PC-3 (cell line): ENCODE measurements around the gene CACNA1D. TPM values are rescaled to one million over a fixed set of nuclear protein-coding genes. Genes with fewer than 3 reads are reported as not detected.

Experiments
- ATAC-seq: fragments of 200-7000 bp; cut with Tn5 transposase; 2 replicates; pipeline ENCODE4 v1.9.1; 2020; ENCODE audit warnings: mild to moderate bottlenecking, moderate library complexity
- BruUV-seq: library from RNA; stranded (reverse); fragments of 400-500 nt; replicated peaks from 2 replicates; lab custom pipeline; 2021; lab: Mats Ljungman, UMichigan
- CTCF ChIA-PET: fragments of 300-600 bp; sonication (Branson Sonifier 250); formaldehyde crosslinking; loops from one replicate; lab custom pipeline; 2022; ENCODE audit warnings: antibody characterized with exemption; lab: Charles Lee
- POLR2A ChIA-PET: fragments of 300-600 bp; sonication (Branson Sonifier 250); formaldehyde crosslinking; loops from one replicate; lab custom pipeline; 2022; ENCODE audit warnings: antibody characterized with exemption; ENCODE audit not compliant: unreplicated experiment; lab: Charles Lee
- DNase-seq: peaks from one replicate; pipeline ENCODE4 v3.0.0-alpha.2; 2015
- H2AFZ ChIP-seq: fragments of 300-600 bp; sonication (generic); 2 replicates; pipeline ENCODE4 v1.6.0; 2016; ENCODE audit warnings: antibody characterized with exemption, low read length
- H3F3A ChIP-seq: fragments of 300-600 bp; sonication (generic); one replicate; pipeline ENCODE4 v1.6.0; 2017; ENCODE audit warnings: antibody characterized with exemption, low read length, control low read depth, mild to moderate bottlenecking; ENCODE audit not compliant: unreplicated experiment
- H3K27ac ChIP-seq: fragments of 300-600 bp; sonication (generic); 2 replicates; pipeline ENCODE4 v1.5.1; 2016; ENCODE audit warnings: mild to moderate bottlenecking, low read length
- H3K27me3 ChIP-seq: fragments of 300-600 bp; sonication (generic); 2 replicates; pipeline ENCODE4 v1.6.1; 2016; ENCODE audit warnings: low read length, mixed read lengths
- H3K36me3 ChIP-seq: fragments of 300-600 bp; sonication (generic); 2 replicates; pipeline ENCODE4 v1.6.1; 2016; ENCODE audit warnings: low read depth, mixed run types, low read length, mixed read lengths
- H3K4me1 ChIP-seq: fragments of 300-600 bp; sonication (generic); 2 replicates; pipeline ENCODE4 v1.5.1; 2016; ENCODE audit warnings: low read length; ENCODE audit not compliant: insufficient read depth
- H3K4me2 ChIP-seq: fragments of 300-600 bp; sonication (generic); 2 replicates; pipeline ENCODE4 v1.6.0; 2016; ENCODE audit warnings: low read length
- H3K4me3 ChIP-seq: fragments of 300-600 bp; sonication (generic); 2 replicates; pipeline ENCODE4 v1.5.1; 2016; ENCODE audit warnings: mild to moderate bottlenecking, low read length, mixed read lengths
- H3K79me2 ChIP-seq: fragments of 300-600 bp; sonication (generic); 2 replicates; pipeline ENCODE4 v1.6.1; 2017; ENCODE audit warnings: low read length, mixed read lengths
- H3K9ac ChIP-seq: fragments of 300-600 bp; sonication (generic); 2 replicates; pipeline ENCODE4 v1.6.0; 2016; ENCODE audit warnings: mild to moderate bottlenecking, low read length
- H3K9me2 ChIP-seq: fragments of 300-600 bp; sonication (generic); replicated peaks from 2 replicates; pipeline ENCODE4 v1.6.1; 2016; ENCODE audit warnings: mixed run types, low read length, mixed read lengths
- H3K9me3 ChIP-seq: fragments of 300-600 bp; sonication (generic); 2 replicates; pipeline ENCODE4 v1.6.1; 2016; ENCODE audit warnings: low read length, mixed read lengths
- H4K20me1 ChIP-seq: fragments of 300-600 bp; sonication (generic); 2 replicates; pipeline ENCODE4 v1.6.1; 2016; ENCODE audit warnings: low read length, mixed read lengths
- CTCF ChIP-seq: fragments of 300-600 bp; sonication (generic); conservative IDR thresholded peaks from 2 replicates; pipeline ENCODE4 v1.5.1; 2017; ENCODE audit warnings: antibody characterized with exemption, low read depth, mild to moderate bottlenecking, low read length
- EZH2 ChIP-seq: fragments of 300-600 bp; sonication (generic); IDR thresholded peaks from one replicate; pipeline ENCODE4 v1.6.1; 2017; ENCODE audit warnings: antibody characterized with exemption, mild to moderate bottlenecking, low read length; ENCODE audit not compliant: unreplicated experiment
- EZH2phosphoT487 ChIP-seq: fragments of 300-600 bp; sonication (generic); IDR thresholded peaks from 2 replicates; pipeline ENCODE4 v1.6.1; 2018; ENCODE audit warnings: mild to moderate bottlenecking, antibody characterized with exemption, low read length, borderline replicate concordance
- intact Hi-C: fragments of 100-400 bp; cut with micrococcal nuclease; formaldehyde crosslinking; loops from 2 replicates; pipeline ENCODE4 v1.9.0; 2023
- total RNA-seq: library from RNA; depleted of rRNA; stranded (reverse); fragments of >200 nt; gene quantifications from 2 replicates; pipeline ENCODE4 v1.2.3, GENCODE V29; 2014

The CACNA1D gene
- total RNA-seq, 1 experiment from 2014 or later: not detected

GRCh38 chr3:53604232-53604631 lies 109.8 kb downstream of the CACNA1D start:
- no peak for ATAC-seq
- H3K27ac ChIP-seq: no peak overlapping the region
- H2AFZ ChIP-seq: no peak overlapping the region
- no peak overlapping the region for H3K4me2 ChIP-seq
- POLR2A ChIA-PET: interaction anchor here (0.7 kb wide), 1 partner anchor 256 kb away, joined by 12 read pairs; no protein-coding TSS in a partner anchor
- H3K27me3 ChIP-seq: peaks cover 74% of the 10 kb centered on the region
- no peak overlapping the region for H3K4me3 ChIP-seq
- 0 out of 2 replicates have a peak, but pooled peaks cover 4% of the 10 kb centered on the region for H3K9me3 ChIP-seq
- no peaks in the 10 kb centered on the region for H3K36me3 ChIP-seq
- H3K79me2 ChIP-seq: no peaks in the 10 kb centered on the region
- H3K9me2 ChIP-seq: no peaks in the 10 kb centered on the region
- H4K20me1 ChIP-seq: no peaks in the 10 kb centered on the region
- DNase-seq: no peak
- H3F3A ChIP-seq: no peaks in the 10 kb centered on the region
- TF ChIP-seq EZH2phosphoT487: no peak
- TF ChIP-seq EZH2: no peak
- no peak for TF ChIP-seq CTCF
- intact Hi-C loops: no loop called here
- CTCF ChIA-PET: no interaction called here
- no TSS peak for BruUV-seq
- H3K9ac ChIP-seq: no peak overlapping the region
- H3K4me1 ChIP-seq: no peaks in the 10 kb centered on the region

GRCh38 chr3:53606793-53607192 lies 112.4 kb downstream of the CACNA1D start:
- Histone ChIP-seq H3K27ac (no peak overlapping the region), H3K9me2 (no peaks in the 10 kb centered on the region), H3K9ac (no peak overlapping the region), H3K36me3 (no peaks in the 10 kb centered on the region), H3K27me3 (peaks cover 65% of the 10 kb centered on the region), H4K20me1 (no peaks in the 10 kb centered on the region), H3K4me3 (no peak overlapping the region), H3K4me1 (no peaks in the 10 kb centered on the region), H3K4me2 (no peak overlapping the region), H3K79me2 (no peaks in the 10 kb centered on the region), H3F3A (no peaks in the 10 kb centered on the region), H2AFZ (no peak overlapping the region), H3K9me3 (0 out of 2 replicates have a peak, but pooled peaks cover 4% of the 10 kb centered on the region)
- no TSS peak for BruUV-seq
- no peak for ATAC-seq
- TF ChIP-seq CTCF (no peak), EZH2phosphoT487 (no peak), EZH2 (no peak)
- CTCF ChIA-PET: no interaction called here
- POLR2A ChIA-PET: no interaction called here
- DNase-seq: no peak
- intact Hi-C loops: no loop called here

GRCh38 chr3:53612508-53612907 lies 118.1 kb downstream of the CACNA1D start:
- no peaks in the 10 kb centered on the region for H4K20me1 ChIP-seq
- H3K27me3 ChIP-seq: peaks cover 77% of the 10 kb centered on the region
- DNase-seq (no peak), ATAC-seq (no peak)
- H3K27ac ChIP-seq: no peak overlapping the region
- intact Hi-C loops: no loop called here
- POLR2A ChIA-PET: no interaction called here
- H3K4me1 ChIP-seq: no peaks in the 10 kb centered on the region
- H3F3A ChIP-seq: no peaks in the 10 kb centered on the region
- no peak overlapping the region for H2AFZ ChIP-seq
- no TSS peak for BruUV-seq
- H3K4me3 ChIP-seq: no peak overlapping the region
- no peaks in the 10 kb centered on the region for H3K9me3 ChIP-seq
- TF ChIP-seq EZH2phosphoT487: no peak
- no peak for TF ChIP-seq EZH2
- no peak for TF ChIP-seq CTCF
- no peak overlapping the region for H3K4me2 ChIP-seq
- CTCF ChIA-PET: no interaction called here
- no peak overlapping the region for H3K9ac ChIP-seq
- no peaks in the 10 kb centered on the region for H3K9me2 ChIP-seq
- no peaks in the 10 kb centered on the region for H3K36me3 ChIP-seq
- no peaks in the 10 kb centered on the region for H3K79me2 ChIP-seq
